ENCODE data around the gene PPIE. TPM values are rescaled to one million over a fixed set of nuclear protein-coding genes. Genes with fewer than 3 reads are reported as not detected.

The PPIE gene
- total and polyA plus RNA-seq, 8 donors: 34.2 to 74.9 (median 68.0) TPM

GRCh38 chr1:39751595-39751994 is 12.9 kb downstream of the PPIE start:
- Histone ChIP-seq H3K27ac (no peak overlapping the region), H3K4me3 (no peak overlapping the region), H3K27me3 (no peaks in the 10 kb centered on the region), H3K36me3 (peaks cover 0 to 98% of the 10 kb centered on the region in 2 donors), H3K4me1 (no peaks in the 10 kb centered on the region), H3K9me3 (no peaks in the 10 kb centered on the region)
- intact Hi-C loops (cut with DNase I): no loop called here
- no peak for DNase-seq
- ATAC-seq: no peak
- TF ChIP-seq, protein P1, sequence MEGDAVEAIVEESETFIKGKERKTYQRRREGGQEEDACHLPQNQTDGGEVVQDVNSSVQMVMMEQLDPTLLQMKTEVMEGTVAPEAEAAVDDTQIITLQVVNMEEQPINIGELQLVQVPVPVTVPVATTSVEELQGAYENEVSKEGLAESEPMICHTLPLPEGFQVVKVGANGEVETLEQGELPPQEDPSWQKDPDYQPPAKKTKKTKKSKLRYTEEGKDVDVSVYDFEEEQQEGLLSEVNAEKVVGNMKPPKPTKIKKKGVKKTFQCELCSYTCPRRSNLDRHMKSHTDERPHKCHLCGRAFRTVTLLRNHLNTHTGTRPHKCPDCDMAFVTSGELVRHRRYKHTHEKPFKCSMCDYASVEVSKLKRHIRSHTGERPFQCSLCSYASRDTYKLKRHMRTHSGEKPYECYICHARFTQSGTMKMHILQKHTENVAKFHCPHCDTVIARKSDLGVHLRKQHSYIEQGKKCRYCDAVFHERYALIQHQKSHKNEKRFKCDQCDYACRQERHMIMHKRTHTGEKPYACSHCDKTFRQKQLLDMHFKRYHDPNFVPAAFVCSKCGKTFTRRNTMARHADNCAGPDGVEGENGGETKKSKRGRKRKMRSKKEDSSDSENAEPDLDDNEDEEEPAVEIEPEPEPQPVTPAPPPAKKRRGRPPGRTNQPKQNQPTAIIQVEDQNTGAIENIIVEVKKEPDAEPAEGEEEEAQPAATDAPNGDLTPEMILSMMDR (IDR thresholded peaks at IDR 0.05): no peak

DNA sequence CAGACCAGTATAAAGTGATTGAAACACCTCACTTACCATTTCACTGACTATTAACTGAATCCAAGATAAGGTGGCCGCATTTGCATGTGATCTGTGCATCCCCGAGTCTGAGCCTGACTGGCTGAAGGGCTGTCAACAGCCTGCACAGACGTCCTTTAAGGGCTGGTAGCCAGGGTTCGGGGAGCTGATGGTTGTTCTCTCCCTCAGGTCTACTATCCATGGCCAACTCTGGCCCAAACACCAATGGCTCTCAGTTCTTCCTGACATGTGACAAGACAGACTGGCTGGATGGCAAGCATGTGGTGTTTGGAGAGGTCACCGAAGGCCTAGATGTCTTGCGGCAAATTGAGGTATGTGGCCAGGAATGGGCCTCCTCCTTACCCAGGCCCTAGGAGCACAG is 14.0 kb downstream of the PPIE start:
- intact Hi-C loops (cut with DNase I): no loop called here
- ATAC-seq (no peak), DNase-seq (no peak)
- Histone ChIP-seq H3K9me3 (no peaks in the 10 kb centered on the region), H3K27ac (no peak overlapping the region), H3K4me3 (no peak overlapping the region), H3K4me1 (no peaks in the 10 kb centered on the region), H3K27me3 (no peaks in the 10 kb centered on the region), H3K36me3 (peaks cover 0 to 98% of the 10 kb centered on the region in 2 donors)
- TF ChIP-seq, protein P1 (IDR thresholded peaks at IDR 0.05): no peak

GRCh38 chr1:39753132-39754025 is 14.7 kb downstream of the PPIE start:
- H3K27ac ChIP-seq: no peak overlapping the region
- TF ChIP-seq, protein P1 (IDR thresholded peaks at IDR 0.05): no peak
- no peaks in the 10 kb centered on the region for H3K4me1 ChIP-seq
- no peak overlapping the region for H3K4me3 ChIP-seq
- H3K27me3 ChIP-seq: no peaks in the 10 kb centered on the region
- intact Hi-C loops (cut with DNase I): no loop called here
- DNase-seq (no peak), ATAC-seq (no peak)
- H3K36me3 ChIP-seq: peaks cover 0 to 98% of the 10 kb centered on the region in 2 donors
- no peaks in the 10 kb centered on the region for H3K9me3 ChIP-seq

DNA sequence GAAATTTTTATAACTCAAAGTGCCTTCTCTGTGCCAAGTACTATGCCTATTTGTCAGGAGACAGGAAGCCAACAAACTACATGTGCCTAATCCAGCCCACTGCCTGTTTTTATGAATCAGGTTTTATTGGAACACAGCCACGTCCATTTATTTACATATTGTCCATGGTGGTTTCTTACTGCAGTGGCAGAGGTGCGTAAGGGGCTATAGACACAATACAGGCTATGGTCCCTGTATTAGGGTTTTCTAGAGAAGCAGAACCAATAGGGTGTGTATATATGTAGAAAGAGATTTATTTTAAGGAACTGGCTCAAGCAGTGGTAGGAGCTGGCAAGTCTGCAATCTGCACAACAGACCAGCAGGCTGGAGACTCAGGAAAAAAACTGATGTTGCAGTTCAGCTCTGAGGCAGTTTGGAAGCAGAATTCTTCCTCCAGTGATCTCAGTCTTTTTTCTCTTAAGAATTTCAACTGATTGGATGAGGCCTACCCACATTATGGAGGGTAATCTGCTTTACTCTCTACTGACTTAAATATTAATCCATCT is 15.4 kb downstream of the PPIE start:
- Histone ChIP-seq H3K9me3 (no peaks in the 10 kb centered on the region), H3K36me3 (peaks cover 0 to 98% of the 10 kb centered on the region in 2 donors), H3K27me3 (no peaks in the 10 kb centered on the region), H3K4me1 (no peaks in the 10 kb centered on the region), H3K27ac (no peak overlapping the region), H3K4me3 (no peak overlapping the region)
- DNase-seq (no peak), ATAC-seq (no peak)
- intact Hi-C loops (cut with DNase I): no loop called here
- TF ChIP-seq, protein P1 (IDR thresholded peaks at IDR 0.05): no peak

DNA sequence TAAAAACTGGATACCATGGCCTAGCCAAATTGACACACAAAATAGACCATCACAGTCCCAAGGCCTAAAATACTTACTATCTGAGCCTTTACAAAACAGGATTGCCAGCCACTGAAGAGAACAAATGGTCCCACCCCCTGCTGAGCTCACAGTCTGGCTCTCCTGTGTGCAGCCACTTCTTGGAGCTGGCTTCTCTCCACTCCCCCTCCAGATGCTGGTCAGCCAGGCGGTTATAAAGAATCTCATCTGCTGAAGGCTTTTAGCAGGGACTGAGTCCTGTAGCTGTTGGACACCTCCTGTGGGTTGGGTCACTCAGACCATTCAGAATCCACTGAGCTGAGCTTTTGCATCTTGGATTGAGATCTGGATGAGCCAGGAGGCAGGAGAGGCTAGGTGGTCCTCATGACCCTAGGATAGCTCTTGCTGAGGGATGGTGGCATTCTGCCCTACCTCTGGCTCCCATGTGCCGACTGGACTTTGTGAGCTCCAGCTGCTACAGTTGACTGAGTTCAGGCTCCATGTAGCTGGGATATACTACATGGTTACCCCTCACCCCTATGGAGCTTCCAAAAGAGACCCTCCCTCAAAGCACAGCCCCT is 16.3 kb downstream of the PPIE start:
- H3K9me3 ChIP-seq: no peaks in the 10 kb centered on the region
- H3K4me1 ChIP-seq: no peaks in the 10 kb centered on the region
- no peak for DNase-seq
- H3K27me3 ChIP-seq: no peaks in the 10 kb centered on the region
- no peak overlapping the region for H3K27ac ChIP-seq
- ATAC-seq: no peak
- TF ChIP-seq, protein P1 (IDR thresholded peaks at IDR 0.05): no peak
- intact Hi-C loops (cut with DNase I): no loop called here
- H3K36me3 ChIP-seq: peaks cover 0 to 95% of the 10 kb centered on the region in 2 donors
- no peak overlapping the region for H3K4me3 ChIP-seq
